Peyer's patch (tissue), 4 donors: ENCODE data around the gene TMEM53. TPM values are rescaled to one million over a fixed set of nuclear protein-coding genes. Genes with fewer than 3 reads are reported as not detected.

Experiments used
- DNase-seq, 3 donors: peaks; one replicate each; pipeline ENCODE4 v3.0.0-alpha.2; 2017 to 2019
- H3K27ac ChIP-seq, 4 donors: fragments of 200-600 bp; sonication (generic); one replicate each; pipeline ENCODE4 v1.5.1; 2016 to 2019
- H3K27me3 ChIP-seq, 2 donors: fragments of 200-600 bp; sonication (generic); one replicate each; pipeline ENCODE4 v1.5.1; 2019
- H3K36me3 ChIP-seq, 3 donors: fragments of 200-600 bp; sonication (generic); one replicate each; pipeline ENCODE4 v1.5.1; 2016 to 2019
- H3K4me1 ChIP-seq, 4 donors: fragments of 200-600 bp; sonication (generic); one replicate each; pipeline ENCODE4 v1.5.1; 2016 to 2019
- H3K4me3 ChIP-seq, 4 donors: fragments of 200-600 bp; sonication (generic); 1 replicate in 3 of 4; 2 replicates in 1 of 4; pipeline ENCODE4 v1.5.1; 2016 to 2019; ENCODE audit warnings: mild to moderate bottlenecking in 1 of 4
- H3K9me3 ChIP-seq, 4 donors: fragments of 200-600 bp; sonication (generic); one replicate each; pipeline ENCODE4 v1.5.1; 2016 to 2019; ENCODE audit warnings: mild to moderate bottlenecking in 1 of 4
- POLR2A ChIP-seq, 2 donors: fragments of 450-650 bp; IDR thresholded peaks; one replicate each; pipeline ENCODE4 v1.5.1; 2017; ENCODE audit warnings: antibody characterized with exemption in 2 of 2, mild to moderate bottlenecking in 2 of 2, moderate library complexity in 2 of 2
- total RNA-seq, 4 donors: library from RNA; depleted of rRNA; stranded (reverse); fragments of >200 nt; gene quantifications; one replicate each; pipeline ENCODE4 v1.1.0, GENCODE V29; 2016
- TF ChIP-seq, protein P1 (sequence below), 6 experiments: fragments of 450-650 bp in 4 of 6; fragments of 200-600 bp in 2 of 6; sonication (generic) in 1 of 6; IDR thresholded peaks; one replicate each; pipeline ENCODE4 v1.5.1; 2017 to 2019; ENCODE audit warnings: antibody characterized with exemption in 6 of 6, mild to moderate bottlenecking in 3 of 6, moderate library complexity in 1 of 6

The TMEM53 gene
- total RNA-seq, 4 donors from 2014 or later, result 23.1 to 30.8 (median 26.5) TPM; not detected in 1

DNA sequence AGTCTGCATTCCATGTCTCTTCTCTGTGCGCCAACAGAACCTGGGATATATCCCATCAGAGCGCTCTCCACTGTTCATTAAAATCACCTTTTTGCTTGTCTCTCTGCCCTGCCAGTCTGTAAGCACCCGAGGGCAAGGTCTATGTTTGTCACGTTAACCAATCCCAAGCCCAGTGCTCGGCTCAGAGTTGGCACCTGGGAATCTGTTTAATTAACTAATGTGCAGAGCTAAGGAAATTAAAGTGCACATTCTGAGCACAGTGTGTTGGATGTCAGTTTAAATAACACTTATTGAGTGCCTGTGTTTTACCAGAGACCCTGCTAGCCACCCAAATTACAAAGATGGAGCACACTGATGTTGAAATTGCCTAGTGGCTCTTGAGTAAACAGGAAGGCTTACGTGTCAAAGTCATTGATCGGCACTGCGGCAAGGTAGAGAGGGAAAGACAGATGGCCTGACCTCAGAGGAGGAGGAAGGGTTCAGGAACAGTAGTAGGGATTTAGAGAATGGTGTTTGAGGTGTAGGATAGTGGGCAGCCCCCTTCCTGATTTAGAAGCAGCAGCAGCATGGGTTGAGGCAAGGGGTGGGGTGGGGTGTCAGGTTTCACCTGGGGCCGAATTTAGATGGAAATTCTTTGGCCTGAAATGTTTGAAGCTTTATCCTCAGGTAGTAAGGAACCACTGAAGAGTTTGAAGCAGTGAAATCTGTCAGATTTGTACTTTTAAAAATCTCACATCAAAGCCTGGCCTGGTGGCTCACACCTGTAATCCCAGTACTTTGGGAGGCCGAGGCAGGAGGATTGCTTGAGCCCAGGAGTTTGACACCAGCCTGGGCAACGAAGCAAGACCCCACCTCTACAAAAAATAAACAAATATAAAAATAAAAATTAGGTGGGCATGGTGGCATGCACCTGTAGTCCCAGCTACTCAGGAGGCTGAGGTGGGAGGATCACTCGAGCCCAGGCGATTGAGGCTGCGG, 7.9 kb upstream of the TMEM53 start:
- DNase-seq, result peak in 1 of 3 donors; percentile 57
- peak overlapping the region in 1 of 4 donors; percentile 46 for H3K27ac ChIP-seq
- H3K36me3 ChIP-seq, result no peaks in the 10 kb centered on the region
- H3K9me3 ChIP-seq, result no peaks in the 10 kb centered on the region
- H3K4me3 ChIP-seq, result no peak overlapping the region
- H3K4me1 ChIP-seq, result peaks cover 0 to 10% (median under 1%) of the 10 kb centered on the region in 4 donors
- no peaks in the 10 kb centered on the region for H3K27me3 ChIP-seq
- TF ChIP-seq POLR2A (IDR thresholded peaks at IDR 0.05), result no peak
- TF ChIP-seq, protein P1, sequence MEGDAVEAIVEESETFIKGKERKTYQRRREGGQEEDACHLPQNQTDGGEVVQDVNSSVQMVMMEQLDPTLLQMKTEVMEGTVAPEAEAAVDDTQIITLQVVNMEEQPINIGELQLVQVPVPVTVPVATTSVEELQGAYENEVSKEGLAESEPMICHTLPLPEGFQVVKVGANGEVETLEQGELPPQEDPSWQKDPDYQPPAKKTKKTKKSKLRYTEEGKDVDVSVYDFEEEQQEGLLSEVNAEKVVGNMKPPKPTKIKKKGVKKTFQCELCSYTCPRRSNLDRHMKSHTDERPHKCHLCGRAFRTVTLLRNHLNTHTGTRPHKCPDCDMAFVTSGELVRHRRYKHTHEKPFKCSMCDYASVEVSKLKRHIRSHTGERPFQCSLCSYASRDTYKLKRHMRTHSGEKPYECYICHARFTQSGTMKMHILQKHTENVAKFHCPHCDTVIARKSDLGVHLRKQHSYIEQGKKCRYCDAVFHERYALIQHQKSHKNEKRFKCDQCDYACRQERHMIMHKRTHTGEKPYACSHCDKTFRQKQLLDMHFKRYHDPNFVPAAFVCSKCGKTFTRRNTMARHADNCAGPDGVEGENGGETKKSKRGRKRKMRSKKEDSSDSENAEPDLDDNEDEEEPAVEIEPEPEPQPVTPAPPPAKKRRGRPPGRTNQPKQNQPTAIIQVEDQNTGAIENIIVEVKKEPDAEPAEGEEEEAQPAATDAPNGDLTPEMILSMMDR (IDR thresholded peaks at IDR 0.05), result no peak

DNA sequence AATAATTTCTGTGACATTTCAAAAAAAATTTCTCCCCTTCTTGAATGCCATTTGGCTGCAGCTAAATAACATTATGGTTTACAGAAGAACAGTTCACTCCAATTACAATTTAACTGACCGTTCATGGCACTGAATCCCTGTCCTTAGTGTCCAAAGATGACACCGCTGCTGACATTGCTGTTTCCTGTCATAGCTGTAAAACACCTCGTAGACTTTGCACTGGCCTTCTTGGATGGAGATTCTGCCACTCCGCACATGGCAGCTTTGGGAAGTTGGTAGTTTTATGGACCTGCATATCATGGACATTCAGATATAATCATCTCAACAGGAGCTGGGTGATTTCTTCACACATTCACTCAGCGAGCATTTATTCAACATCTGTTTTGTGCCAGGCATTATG, 5.2 kb upstream of the TMEM53 start:
- Histone ChIP-seq H3K27me3 (no peaks in the 10 kb centered on the region), H3K4me3 (no peak overlapping the region), H3K4me1 (peaks cover 5 to 35% (median 11%) of the 10 kb centered on the region in 4 donors), H3K9me3 (no peaks in the 10 kb centered on the region), H3K36me3 (no peaks in the 10 kb centered on the region), H3K27ac (peak overlapping the region in 1 of 4 donors; percentile 8)
- TF ChIP-seq, protein P1 (IDR thresholded peaks at IDR 0.05), result no peak
- TF ChIP-seq POLR2A (IDR thresholded peaks at IDR 0.05), result no peak
- DNase-seq, result peak in 1 of 3 donors; percentile 78

DNA sequence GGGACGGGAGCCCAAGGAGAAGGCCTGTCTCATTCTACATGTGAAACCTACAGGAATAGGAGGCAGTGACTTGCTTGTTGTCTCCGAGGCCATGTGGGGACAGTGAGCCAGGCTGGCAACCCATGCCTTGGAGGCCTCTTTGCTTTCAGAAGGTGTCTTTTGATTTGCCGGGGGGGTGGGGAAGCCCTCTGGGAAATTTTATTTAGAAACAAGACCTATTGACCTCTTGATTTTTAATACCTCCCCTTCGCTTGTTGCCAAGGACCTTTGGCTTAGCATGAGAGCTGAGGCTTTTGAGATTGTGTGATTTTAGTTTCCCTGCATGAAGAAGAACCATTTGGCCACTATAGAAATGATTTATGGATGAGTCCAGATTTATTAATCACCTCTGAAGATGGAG, 4.3 kb upstream of the TMEM53 start:
- peak in 1 of 3 donors; percentile 37 for DNase-seq
- TF ChIP-seq POLR2A (IDR thresholded peaks at IDR 0.05), result no peak
- TF ChIP-seq, protein P1 (IDR thresholded peaks at IDR 0.05), result no peak
- Histone ChIP-seq H3K9me3 (no peaks in the 10 kb centered on the region), H3K36me3 (no peaks in the 10 kb centered on the region), H3K4me3 (no peak overlapping the region), H3K4me1 (peaks cover 5 to 35% (median 11%) of the 10 kb centered on the region in 4 donors), H3K27me3 (no peaks in the 10 kb centered on the region), H3K27ac (no peak overlapping the region)

DNA sequence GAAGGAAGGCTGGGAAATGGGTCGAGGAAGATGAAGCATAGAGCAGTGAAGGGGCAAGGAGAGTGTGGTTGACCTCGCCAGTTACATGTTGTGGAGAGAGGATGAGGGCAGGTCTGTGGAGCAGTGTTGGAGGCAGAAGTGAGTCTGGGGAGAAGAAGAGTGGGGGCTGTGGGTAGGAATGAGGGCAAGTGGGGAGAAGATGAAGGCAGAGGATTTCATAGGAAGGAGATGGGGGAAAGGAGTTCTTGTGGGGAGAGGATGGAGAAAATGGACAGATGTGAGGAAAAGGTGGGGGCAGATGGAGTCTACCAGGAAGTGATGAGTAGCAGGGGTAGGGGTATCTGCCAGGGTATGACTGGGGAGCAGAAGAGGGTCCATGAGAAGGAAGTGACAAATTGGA, 3.8 kb upstream of the TMEM53 start:
- H3K36me3 ChIP-seq, result no peaks in the 10 kb centered on the region
- peaks cover 6 to 39% (median 14%) of the 10 kb centered on the region in 4 donors for H3K4me1 ChIP-seq
- H3K27ac ChIP-seq, result no peak overlapping the region
- peak in 1 of 3 donors; percentile 14 for DNase-seq
- no peaks in the 10 kb centered on the region for H3K27me3 ChIP-seq
- no peak for TF ChIP-seq POLR2A (IDR thresholded peaks at IDR 0.05)
- TF ChIP-seq, protein P1 (IDR thresholded peaks at IDR 0.05), result no peak
- no peaks in the 10 kb centered on the region for H3K9me3 ChIP-seq
- no peak overlapping the region for H3K4me3 ChIP-seq

DNA sequence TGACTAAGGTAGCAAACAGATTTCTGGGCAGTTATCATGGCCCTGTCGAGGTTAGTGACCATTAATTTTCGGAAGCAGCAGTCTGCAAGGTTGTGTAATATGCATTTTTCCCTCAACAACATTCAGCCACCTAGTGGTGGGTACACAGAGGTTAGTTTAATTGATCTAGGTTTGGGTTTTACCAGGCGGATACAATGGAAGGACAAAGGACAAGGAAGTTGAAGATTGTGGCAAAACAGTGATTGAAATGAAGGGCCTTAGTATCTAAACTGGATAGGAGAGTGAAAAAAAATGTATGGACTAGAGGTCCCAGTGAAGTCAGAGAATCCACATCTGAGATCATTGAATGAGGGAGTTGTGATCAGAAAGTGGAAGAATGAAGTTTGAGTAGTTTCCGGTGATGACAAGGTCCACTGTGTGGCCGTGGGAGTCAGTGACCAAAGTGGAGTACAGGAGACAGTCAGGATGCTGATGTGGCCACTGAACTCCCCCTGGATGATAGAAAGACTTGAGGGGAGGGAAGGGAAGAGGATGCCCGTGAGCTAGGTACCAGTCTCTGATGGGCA, 3.0 kb upstream of the TMEM53 start:
- H3K27ac ChIP-seq, result peak overlapping the region in 3 of 4 donors; percentile 94 to 99 (median 97)
- peak in 1 of 3 donors; percentile 25 for DNase-seq
- no peaks in the 10 kb centered on the region for H3K27me3 ChIP-seq
- H3K4me1 ChIP-seq, result peaks cover 6 to 48% (median 17%) of the 10 kb centered on the region in 4 donors
- H3K9me3 ChIP-seq, result no peaks in the 10 kb centered on the region
- H3K36me3 ChIP-seq, result no peaks in the 10 kb centered on the region
- H3K4me3 ChIP-seq, result no peak overlapping the region
- no peak for TF ChIP-seq POLR2A (IDR thresholded peaks at IDR 0.05)
- TF ChIP-seq, protein P1 (IDR thresholded peaks at IDR 0.05), result peak; percentile 34 to 51 (median 46)
